ENCODE measurements around the gene OGFOD3. TPM values are rescaled to one million over a fixed set of nuclear protein-coding genes. Genes with fewer than 3 reads are reported as not detected.

OGFOD3 gene
- total and polyA plus RNA-seq, 9 of the 15 experiments (the other 6 are each of a cell fraction or from before 2014, with no cell fraction given): 0.69 to 44.7 (median 18.9) TPM

- TF ChIP-seq ZNF133 (CRISPR knock-in tag; IDR thresholded peaks at IDR 0.05): no peak
- no peak for TF ChIP-seq FOXJ3 (CRISPR knock-in tag; IDR thresholded peaks at IDR 0.05)
- TF ChIP-seq ZNF224 (CRISPR knock-in tag; IDR thresholded peaks at IDR 0.05): no peak
- TF ChIP-seq, protein P1, sequence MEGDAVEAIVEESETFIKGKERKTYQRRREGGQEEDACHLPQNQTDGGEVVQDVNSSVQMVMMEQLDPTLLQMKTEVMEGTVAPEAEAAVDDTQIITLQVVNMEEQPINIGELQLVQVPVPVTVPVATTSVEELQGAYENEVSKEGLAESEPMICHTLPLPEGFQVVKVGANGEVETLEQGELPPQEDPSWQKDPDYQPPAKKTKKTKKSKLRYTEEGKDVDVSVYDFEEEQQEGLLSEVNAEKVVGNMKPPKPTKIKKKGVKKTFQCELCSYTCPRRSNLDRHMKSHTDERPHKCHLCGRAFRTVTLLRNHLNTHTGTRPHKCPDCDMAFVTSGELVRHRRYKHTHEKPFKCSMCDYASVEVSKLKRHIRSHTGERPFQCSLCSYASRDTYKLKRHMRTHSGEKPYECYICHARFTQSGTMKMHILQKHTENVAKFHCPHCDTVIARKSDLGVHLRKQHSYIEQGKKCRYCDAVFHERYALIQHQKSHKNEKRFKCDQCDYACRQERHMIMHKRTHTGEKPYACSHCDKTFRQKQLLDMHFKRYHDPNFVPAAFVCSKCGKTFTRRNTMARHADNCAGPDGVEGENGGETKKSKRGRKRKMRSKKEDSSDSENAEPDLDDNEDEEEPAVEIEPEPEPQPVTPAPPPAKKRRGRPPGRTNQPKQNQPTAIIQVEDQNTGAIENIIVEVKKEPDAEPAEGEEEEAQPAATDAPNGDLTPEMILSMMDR (IDR thresholded peaks at IDR 0.05 in 2 of 3, conservative IDR thresholded peaks at IDR 0.05 in 1 of 3; ENCODE audit: insufficient read depth in 2 of 3, low read depth in 1 of 3, low read length in 3 of 3): no peak
- no peak for TF ChIP-seq KLF13 (tag; IDR thresholded peaks at IDR 0.05; ENCODE audit: borderline replicate concordance, low read depth)
- TF ChIP-seq, protein P2, sequence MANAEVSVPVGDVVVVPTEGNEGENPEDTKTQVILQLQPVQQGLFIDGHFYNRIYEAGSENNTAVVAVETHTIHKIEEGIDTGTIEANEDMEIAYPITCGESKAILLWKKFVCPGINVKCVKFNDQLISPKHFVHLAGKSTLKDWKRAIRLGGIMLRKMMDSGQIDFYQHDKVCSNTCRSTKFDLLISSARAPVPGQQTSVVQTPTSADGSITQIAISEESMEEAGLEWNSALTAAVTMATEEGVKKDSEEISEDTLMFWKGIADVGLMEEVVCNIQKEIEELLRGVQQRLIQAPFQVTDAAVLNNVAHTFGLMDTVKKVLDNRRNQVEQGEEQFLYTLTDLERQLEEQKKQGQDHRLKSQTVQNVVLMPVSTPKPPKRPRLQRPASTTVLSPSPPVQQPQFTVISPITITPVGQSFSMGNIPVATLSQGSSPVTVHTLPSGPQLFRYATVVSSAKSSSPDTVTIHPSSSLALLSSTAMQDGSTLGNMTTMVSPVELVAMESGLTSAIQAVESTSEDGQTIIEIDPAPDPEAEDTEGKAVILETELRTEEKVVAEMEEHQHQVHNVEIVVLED (CRISPR knock-in tag; IDR thresholded peaks at IDR 0.05): no peak
- no peak for TF ChIP-seq ZNF507 (tag; conservative IDR thresholded peaks at IDR 0.05)
- TF ChIP-seq BRF1 (IDR thresholded peaks at IDR 0.05; ENCODE audit: borderline replicate concordance, extremely low read depth, insufficient read length): no peak
- TF ChIP-seq MLX (CRISPR knock-in tag; conservative IDR thresholded peaks at IDR 0.05): peak in 1 of 2 experiments; percentile 68; a peak in 1 of 4 replicates
- TF ChIP-seq POLR3G (IDR thresholded peaks at IDR 0.05; ENCODE audit: extremely low read depth, insufficient read length, insufficient replicate concordance): no peak
- TF ChIP-seq JUND (IDR thresholded peaks at IDR 0.05; ENCODE audit: borderline replicate concordance, low read depth, low read length): peak; percentile 86
- peak; percentile 77; the same call in 2 of the 3 replicates for TF ChIP-seq JUND (tag; IDR thresholded peaks at IDR 0.05; ENCODE audit: borderline replicate concordance, low read depth, low read length)
- no peak for TF ChIP-seq CCAR2 (IDR thresholded peaks at IDR 0.05; ENCODE audit: low read depth, low read length)
- TF ChIP-seq ZNF609 (CRISPR knock-in tag; IDR thresholded peaks at IDR 0.05; ENCODE audit: borderline replicate concordance): no peak
- no peak for TF ChIP-seq ZNF354B (CRISPR knock-in tag; IDR thresholded peaks at IDR 0.05)
- TF ChIP-seq SNAPC5 (CRISPR knock-in tag; IDR thresholded peaks at IDR 0.05): no peak
- TF ChIP-seq HLTF (IDR thresholded peaks at IDR 0.05): 0 out of 2 replicates have a peak, but pooled peaks have one; percentile 70
These were observed 73.0 kb downstream of the OGFOD3 start (continued) for GRCh38 chr17:82345151-82345976.
